Skin epidermis (tissue), 12 donors: ENCODE measurements around the gene SART3.

Source experiments
- H3K27ac ChIP-seq, 21 experiments: fragments of 200-600 bp; sonication (generic) in 11 of 21; one replicate each; pipeline ENCODE4 v1.5.0; 2020; ENCODE audit warnings: mild to moderate bottlenecking in 3 of 21, inconsistent platforms in 2 of 21, moderate library complexity in 2 of 21
- H3K4me3 ChIP-seq, 7 experiments: fragments of 200-600 bp; sonication (generic) in 2 of 7; one replicate each; pipeline ENCODE4 v1.5.0; 2020; ENCODE audit warnings: inconsistent platforms in 2 of 7, mild to moderate bottlenecking in 2 of 7, moderate library complexity in 1 of 7

The SART3 gene

GRCh38 chr12:108475396-108475795 is 85.6 kb downstream of the SART3 start:
- no peak overlapping the region for H3K27ac ChIP-seq
- no peak overlapping the region for H3K4me3 ChIP-seq

GRCh38 chr12:108473400-108474055 is 87.4 kb downstream of the SART3 start:
- H3K27ac ChIP-seq: no peak overlapping the region
- H3K4me3 ChIP-seq: no peak overlapping the region
